NCI-H146 (cell line): ENCODE data around the gene SPTBN5.

Experiments used
- DNase-seq: peaks from one replicate; lab custom pipeline; 2025; lab: John Stamatoyannopoulos, UW

SPTBN5 gene

DNA sequence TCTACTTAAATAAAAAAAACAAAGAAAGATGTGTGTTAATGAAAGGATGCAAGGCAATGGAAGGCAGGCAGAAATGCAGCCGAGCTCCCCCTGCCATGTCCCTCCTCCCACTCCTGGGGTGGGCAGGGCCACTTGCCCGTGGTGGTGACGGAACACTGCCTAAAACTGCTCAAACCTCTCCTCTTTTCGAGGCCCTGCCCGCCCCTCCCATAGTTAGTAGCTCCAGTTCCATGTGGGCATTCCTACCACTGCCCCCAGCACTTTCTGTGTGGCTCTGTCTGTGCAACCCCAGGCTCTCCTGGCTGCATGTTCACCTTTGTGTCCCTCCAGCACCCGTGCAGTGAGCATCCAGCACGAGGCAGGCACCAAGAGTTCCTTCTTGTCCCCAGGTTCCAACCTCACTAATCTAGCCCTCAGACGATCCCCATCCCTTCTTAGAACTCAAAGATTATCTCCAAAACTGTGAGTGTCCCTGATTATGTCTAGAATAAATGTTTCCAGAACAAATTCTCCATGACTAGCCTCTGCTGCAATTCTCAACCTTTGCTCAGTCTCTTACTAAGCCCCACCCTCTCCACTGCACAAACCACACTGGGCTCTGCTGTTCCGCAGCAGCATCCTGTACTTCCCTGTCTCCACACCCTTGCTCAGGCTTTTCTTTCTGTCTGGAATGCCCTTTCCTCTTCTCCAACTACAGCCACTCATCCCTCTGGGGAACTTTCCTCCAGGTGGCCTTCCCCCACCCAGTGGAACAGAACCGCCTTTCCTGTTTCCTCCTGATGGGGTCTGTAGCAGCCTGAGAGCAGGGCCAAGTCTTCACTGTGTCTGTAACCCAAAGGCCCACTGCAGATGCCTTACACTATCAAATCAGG, 32.6 kb upstream of the SPTBN5 start:
- no peak for DNase-seq

DNA sequence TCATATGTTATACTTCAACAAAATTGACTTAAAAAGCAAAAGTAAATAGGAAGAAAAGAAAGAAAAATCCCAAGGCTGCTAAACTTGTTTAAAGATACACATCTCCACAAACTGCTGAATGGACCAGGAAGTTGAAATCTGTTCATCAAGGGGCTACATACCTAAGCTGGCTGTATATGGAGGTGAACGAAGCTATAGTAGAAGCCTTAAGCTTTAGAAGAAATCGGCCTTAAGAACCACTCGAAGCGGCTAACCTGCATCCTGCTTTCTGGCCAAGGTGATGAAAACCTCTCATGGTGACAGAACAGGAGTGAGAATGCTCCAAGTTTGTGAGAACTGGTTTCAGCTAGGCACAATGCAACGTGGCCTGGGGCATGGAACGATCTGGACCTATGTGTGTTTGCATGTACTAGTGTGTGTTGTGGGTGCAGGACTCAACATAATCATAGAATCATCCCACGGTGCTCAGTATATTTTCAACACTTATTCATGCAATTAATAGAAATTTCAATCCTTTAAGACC, 31.3 kb upstream of the SPTBN5 start:
- DNase-seq = no peak

DNA sequence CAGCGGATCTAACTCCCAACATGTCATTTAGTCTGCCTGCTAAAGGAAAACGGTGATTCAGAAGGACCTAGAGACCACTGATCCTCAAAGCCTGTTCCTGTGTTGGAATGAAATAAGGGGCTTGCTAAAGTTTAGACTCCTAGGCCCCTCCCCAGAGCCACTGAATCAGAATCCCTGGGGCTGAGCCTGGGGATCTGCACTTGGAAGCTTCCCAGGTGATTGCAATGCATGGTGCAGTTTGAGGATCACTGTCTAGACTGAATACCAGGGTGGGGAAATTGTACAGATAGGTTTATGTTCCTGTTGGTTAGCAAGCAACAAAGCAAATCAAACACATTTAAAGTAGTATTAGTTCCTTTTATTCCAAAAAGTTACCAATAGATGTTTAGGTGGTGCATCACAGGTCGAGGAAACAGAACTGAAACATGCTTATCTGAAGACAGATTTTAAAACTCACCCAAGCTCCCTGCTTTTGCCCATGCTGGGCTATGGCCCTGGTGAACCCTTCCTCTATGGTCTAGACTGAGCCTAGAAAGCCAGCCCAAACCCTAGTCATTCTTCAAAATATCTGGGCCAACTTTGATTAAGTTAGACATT, 29.6 kb upstream of the SPTBN5 start:
- no peak for DNase-seq

DNA sequence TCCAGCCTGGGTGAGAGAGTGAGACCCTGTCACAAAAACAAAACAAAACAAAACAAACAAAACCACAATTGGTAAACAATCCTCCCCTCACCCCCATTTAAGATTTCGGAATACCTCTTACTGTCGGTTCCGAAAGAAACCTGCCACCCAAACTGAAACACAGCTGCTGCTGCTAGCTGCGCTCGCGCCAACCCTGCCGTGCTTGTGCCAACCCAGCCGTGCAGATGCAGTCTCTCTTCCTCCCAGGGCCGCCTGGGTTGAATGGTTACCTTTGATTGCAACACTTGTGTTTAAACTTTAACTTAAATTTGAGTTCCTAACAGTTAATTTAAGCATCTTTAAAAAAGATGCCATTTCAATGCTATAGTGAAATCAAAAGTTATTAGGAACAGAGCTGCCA, 28.5 kb upstream of the SPTBN5 start:
- no peak for DNase-seq

DNA sequence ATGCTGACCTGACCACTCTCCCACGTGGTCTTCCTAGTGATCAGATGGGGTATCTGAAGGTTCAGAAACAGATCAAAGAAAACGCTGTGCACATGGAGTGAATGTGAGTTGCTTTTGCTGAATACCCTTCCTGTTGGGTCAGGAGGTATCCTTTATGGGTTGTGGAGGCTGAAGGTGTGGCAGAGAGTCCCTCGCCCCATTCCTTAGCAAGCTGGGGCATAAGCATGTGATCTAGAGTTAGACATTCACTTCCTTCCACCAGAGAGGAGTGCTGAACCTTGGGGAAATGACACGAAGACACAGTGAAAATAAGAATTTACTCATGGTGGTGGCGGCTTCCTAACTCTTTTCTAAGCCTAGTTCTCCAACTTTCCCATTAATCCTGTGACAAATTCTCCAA, 27.8 kb upstream of the SPTBN5 start:
- DNase-seq = no peak

DNA sequence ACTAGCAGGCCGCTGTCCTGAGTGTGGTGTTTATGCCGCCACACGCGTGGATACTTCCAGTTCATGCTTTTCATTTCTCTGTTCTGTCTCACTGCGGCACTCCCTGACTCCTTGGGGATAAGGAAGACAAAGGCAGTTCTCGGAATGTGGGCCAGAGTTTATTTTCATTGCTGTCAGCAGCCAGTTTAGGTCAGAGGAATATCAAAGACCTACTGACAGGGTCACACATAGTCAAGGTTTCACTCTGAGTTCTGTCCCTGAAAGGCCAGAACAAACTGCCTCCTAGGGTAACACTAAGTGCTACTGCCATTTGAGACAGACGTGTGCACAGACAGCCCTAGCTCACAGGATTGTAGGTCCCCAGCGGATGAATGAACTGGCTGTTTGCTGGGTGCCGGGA, 27.3 kb upstream of the SPTBN5 start:
- no peak for DNase-seq

DNA sequence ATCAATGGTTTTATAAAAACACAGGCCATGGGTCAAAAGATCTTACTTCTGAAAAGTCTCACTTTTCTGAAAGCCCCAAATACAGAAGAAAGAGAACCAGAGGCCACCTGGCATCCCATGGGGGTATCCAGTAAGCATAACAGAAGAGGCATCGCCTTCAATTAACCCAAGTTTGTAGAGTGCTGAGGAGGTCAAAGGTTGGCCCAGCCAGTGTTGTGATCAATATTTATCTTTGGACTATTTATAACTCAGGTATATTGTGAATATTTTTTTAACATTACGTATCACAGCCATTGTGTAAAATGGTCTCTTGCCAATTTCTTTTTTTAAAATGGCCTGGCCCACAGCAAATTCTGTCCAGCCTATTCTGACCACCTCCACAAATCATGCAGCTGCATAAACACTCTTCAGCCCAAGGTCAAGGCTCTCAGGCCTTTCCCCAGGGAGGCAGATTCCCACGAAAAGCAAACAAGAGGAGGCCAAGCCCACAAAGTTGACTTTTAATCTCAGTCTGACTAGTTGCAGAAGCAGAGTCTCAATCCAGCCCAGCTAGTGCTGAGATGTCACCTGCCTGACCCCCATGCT, 26.2 kb upstream of the SPTBN5 start:
- DNase-seq = peak; percentile 43

DNA sequence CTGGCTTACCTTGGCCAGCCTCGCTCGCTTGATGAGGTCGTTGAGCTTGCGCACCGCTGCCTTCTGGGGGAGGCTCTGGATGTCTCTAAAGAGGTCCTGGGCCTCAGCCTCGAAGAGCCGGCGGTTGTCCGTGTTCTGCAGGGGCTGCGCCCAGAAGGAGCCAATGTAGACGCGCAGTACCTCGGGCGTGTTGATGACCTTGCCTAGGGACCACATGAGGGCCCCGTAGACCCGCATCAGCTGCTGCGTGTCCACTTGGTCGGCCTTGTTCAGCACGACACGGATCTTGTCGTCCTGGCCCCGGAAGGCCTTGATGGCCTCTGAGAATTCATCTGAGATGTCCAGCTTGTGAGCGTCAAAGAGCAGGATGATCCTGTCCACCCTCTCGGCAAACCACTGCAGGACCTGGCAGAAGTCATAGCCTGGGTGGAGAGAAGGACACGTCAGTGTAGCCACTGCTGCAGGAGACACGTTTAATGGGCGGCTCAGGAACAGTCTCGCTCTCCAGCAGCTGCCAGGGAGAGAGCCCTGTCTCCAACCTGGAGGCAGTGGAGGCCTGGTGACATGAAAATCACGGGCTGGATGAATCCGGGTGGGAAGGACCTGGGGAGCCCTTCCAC, 25.5 kb upstream of the SPTBN5 start:
- no peak for DNase-seq

DNA sequence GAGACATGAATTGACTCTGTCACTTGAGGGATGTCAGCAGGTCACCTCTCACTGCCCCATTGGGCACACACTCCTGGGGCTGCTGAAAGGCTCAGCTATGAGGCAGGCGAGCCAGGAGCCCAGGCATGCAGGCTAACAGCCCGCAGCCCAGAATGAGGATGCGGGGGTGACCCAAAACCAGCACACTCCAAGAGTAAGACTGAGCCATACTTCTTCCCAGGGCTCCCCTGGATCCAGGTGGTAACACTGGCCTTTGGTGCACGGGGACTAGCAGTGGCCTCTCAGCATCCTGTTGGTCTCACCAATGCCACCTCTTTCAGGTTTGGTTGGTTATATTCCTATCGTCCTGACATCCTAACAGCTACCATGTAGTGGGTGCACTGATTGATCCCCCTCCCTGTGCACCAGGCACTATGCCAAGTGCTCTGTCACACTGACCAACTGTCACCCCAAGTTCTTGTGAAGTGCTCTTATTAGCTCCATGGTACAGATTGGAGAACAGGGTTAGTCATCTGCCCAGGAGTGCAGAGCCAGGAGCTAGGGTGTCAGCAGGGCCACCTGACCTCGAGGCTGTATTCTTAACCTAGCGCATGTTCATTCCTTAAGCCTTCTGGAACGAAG, 24.8 kb upstream of the SPTBN5 start:
- DNase-seq = no peak

DNA sequence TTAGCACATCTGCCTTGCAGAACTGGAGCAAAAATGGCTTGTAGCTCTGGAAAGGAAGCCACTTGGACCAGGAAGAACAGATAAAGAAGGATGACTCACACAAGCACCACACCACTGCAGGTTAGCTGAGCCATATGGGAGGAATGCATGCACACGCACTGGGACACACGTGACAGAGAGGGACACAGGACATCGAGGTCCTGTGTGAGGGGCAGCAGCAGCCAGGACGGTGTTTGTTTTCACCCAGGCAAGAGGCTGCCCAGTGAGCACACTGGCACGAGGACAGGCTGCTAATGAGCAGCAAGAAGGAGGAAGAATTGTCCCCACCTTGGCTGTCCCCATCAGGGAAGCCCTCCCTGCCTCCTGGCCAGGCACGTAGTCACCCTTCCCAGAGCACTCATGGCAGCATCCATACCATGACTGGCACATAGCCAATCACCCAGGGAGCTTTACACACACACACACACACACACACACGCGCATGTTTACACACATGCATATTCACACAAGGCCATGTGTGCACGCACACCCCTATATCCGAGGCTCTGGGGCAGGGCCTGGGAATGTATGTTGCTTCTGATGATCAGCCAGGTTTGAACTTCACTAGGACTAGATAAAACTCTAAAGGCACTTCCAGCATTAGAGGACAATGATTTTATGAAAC, 24.0 kb upstream of the SPTBN5 start:
- no peak for DNase-seq

DNA sequence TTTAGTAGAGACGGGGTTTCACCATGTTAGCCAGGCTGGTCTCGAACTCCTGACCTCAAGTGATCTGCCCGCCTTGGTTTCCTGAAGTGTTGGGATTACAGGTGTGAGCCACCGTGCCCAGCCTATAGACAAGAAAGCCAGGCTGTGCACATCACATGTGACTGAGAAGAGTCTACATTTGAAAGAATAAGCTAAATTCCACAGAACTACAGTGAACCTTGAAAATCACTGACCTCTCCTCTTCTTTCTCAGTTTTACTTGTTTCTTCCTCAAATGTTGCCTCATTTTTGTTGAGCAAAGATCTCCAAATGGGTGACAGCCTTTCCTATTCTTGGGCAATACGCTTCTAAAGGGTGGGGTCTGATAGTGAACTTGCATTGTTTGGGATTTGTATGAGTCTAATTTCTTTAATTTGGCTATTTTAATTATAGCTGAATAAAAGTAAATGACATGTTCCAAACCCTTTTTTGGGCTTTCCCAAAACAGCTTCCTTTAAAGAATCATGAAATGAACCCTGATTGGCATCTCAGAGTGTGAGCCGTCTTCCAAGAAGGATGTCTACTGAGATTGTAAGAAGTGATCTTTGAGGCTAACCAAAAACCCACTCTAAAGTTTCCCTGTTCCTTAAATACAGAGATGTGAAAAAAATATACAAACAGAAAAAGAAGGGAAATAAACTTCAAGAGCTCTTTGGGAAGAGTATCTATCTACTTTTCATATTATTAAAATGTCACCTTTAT, 21.6 kb upstream of the SPTBN5 start:
- no peak for DNase-seq

DNA sequence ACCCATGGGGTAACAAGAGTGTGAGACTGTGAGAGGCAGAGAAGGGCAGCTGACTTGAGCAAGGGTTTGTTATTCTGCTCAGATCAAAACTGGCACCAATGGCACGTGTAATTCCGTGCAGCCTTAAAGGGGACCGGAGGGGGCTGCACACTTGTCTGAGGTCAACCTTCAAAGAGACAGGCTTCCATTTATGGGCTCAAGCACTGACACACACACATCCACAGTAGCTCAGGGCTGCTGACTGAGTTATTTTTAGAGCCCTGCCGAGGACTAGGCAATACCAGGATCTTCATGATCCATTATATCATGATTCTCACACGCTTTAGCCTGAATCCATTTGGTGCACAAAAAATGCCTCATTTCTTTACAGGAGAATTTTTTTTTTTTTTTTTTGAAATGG, 20.6 kb upstream of the SPTBN5 start:
- DNase-seq = no peak

DNA sequence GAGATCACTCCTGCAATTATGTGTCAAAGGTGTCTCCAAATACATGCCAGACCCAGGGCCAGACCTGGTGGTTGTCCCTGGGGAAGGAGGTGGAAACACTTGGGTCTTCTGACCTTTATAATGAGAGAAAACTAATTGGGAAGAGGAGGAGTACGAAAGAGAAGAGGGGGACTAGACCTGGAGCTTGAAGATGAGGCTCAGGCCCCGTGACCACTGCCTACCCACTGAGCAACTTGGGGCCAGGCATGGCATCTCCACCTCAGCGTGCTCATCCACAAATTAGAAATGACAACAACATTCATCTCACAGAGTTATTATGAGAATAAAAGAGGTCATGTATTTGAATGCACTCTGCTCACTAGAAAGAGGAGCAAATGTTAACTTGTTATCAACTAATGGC, 19.4 kb upstream of the SPTBN5 start:
- no peak for DNase-seq

DNA sequence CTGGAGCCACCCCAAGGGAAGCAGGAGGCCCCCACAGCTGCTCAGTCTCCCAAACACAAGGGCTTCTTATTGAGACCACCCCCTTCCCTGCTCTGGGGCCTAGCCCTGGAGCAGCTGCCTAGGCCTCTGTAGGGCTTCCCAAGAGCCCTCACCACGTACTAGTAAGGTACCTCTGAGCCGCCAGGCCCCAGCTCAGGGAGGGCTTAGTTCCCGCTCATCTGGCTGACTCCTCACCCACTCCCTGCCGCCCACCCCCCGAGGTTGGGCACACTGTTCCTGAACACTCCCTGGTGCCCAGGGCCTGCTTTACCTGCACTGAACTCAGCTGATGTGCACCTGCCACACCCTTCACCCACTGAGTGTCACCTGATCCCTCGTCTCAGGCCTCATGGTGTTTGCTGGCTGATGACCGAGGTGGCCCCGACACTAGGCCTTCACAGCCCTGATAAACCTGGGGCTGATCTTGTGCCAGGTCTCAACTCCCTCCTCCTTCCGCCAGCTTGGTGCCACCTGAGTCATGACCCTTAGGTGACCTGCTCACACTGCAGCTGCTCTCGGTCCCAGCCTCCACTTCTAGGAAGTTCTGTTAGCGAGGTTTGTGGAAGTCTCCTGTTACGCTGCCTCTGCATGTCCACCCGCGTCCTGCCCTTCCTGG, 18.0 kb upstream of the SPTBN5 start:
- DNase-seq = no peak

DNA sequence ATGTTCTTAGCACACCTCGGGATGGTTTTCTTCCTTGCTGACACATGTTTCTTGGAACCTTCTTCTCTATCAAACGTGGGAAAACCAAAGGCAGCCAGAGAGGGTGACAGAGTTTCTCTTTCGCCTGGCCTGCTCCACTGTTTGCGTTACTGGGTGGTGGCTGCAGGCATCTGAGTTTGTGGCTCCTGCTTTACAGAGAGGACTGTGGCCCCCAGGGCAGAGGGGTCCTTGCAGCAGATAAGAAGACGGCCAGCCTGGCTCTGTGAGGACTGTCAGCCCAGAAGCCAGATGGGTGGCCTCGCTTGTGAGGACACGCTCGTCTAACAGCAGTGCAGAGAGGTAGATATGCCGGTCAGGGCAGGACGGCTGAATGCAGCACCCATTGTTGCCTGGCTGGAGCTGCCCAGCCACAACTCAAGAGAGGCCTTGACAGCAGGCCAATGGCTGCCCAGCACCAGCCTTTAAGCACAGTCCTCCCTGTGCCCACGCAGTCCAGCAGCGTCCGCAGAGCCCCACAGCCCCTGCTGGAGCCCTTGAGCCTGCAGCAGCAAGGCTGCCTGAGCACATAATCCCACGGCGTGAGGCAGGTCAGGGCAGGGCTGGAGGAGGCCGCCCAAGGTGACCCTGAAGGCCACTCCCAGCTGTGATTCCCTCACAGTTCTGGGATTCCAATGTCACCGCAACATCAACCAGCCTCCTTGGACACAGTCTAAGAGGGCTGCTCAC, 15.0 kb upstream of the SPTBN5 start:
- DNase-seq = no peak

DNA sequence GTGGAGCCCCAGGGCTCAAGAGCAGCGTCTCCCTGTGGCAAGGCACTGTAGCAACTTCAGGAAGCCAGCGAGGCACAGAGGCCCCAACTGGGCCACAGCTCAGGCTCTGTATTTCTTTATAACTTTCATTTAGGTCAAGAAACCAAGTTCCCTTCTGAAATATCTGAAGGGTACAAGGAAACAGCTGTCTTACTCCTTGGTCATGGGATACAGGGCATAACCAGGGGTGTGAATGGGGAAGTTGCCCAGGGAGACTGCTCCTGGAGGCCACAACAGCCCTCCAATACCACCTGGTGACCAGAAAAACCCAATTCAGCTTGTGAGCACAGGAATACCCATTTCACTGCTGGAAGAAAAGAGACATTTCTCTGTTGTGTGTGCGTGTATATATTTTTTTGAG, 13.3 kb upstream of the SPTBN5 start:
- DNase-seq = no peak

DNA sequence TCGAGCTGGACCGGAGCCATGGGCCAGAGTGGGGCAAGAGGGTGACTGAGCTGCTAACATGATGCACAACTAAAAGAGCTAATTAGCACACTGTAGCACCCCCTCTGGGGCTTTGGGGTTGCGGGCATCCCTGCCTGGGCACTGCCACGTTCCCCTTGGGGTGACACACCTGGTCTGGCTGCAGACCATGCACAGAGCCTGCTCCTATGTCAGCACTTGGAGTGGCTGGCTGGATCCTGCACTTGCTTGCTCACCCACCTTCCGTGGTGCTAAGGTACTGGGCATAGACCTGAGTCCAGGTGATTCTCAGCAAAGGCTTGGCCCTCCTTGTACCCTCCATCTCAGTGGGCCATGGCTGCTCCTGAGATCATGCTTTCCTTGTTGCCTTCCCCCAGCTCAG, 12.8 kb upstream of the SPTBN5 start:
- no peak for DNase-seq

DNA sequence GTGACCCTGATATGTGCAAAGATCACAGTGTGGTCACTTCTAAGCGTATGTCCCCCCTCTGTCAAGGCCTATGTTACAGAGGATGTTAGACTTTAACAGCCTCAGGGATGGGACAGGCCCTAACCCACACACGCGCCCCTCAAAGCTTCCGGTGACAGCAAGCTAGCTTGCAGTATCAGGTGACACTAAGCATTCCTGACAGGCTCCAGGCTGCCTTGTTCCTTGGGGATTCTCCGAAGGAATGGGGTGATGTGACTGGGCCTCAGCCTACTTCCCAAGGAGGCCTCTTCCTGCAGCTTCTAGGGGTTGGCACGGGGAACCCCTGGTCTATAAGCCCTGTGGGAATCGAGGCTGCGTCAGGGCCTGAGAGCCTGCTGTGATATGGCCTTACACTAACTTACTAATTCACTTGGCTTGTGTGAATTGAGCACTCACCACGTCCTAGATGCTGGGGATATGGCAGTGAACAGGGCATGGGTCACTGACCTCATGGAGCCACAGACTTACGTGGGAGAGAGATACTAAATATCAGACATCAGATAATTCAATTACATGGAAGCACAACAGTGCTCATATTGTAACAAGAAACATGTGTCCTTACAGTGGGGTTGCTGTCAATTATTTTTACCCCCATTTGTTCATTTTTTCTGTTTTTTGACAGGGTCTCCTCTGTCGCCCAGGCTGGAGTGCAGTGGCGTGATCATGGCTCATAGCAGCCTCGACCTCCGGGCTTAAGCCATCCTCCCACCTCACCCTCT, 11.4 kb upstream of the SPTBN5 start:
- no peak for DNase-seq

DNA sequence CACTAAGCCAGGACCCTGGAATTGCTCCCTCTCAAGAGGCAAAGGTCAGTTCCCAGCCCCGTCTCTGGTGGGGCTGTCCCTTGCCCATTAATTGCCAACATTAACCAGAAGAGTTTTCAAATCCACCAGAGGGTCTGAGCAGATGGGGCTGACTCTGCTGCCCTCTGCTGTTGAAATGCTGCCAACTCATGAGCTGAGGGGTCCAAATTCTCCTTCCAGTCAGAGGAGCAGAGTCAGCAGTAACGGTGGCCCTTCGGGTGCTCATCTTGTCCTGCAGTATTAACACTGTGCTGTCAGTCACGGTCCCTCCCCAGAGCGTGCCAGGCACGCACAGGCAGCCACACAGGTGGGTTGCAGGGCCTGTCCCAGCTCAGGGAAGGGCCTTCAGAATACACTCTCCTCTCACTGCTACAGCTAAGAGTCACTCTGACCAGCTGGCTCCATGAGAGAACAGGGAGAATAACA, 10.7 kb upstream of the SPTBN5 start:
- peak; percentile 31 for DNase-seq
